DMS153 treated with DMSO at 0.1 percent for 48 hours (cell line): ENCODE measurements around the gene RNF180.

ENCODE experiments used
- DNase-seq: peaks from one replicate; lab custom pipeline; 2025; ENCODE audit not compliant: unreplicated experiment; lab: John Stamatoyannopoulos, UW

Gene RNF180

GRCh38 chr5:64165500-64166200 lies at the start of gene RNF180:
Gene RNF180 (plus strand): TSS chr5:64165843. CDS start chr5:64200808, 34,965 bp downstream.
- DNase-seq: no peak

- no peak for DNase-seq
Measured at GRCh38 chr5:64125521-64125920, 40.1 kb upstream of the RNF180 start.

GRCh38 chr5:64126202-64126741 lies 39.4 kb upstream of the RNF180 start:
- no peak for DNase-seq

- DNase-seq: no peak
Measured at GRCh38 chr5:64140018-64140417, 25.6 kb upstream of the RNF180 start.

GRCh38 chr5:64144425-64145215 lies 21.0 kb upstream of the RNF180 start:
- no peak for DNase-seq

GRCh38 chr5:64145216-64145895 lies 20.3 kb upstream of the RNF180 start:
- DNase-seq: no peak

GRCh38 chr5:64147379-64147778 lies 18.3 kb upstream of the RNF180 start:
- DNase-seq: no peak

GRCh38 chr5:64147849-64148441 lies 17.7 kb upstream of the RNF180 start:
- DNase-seq: no peak

- DNase-seq: no peak
Measured at GRCh38 chr5:64149268-64149667, 16.4 kb upstream of the RNF180 start.

- DNase-seq: no peak
Measured at GRCh38 chr5:64149857-64150521, 15.7 kb upstream of the RNF180 start.

- DNase-seq: no peak
Measured at GRCh38 chr5:64156261-64156660, 9.4 kb upstream of the RNF180 start.

GRCh38 chr5:64158827-64159226 lies 6.8 kb upstream of the RNF180 start:
- DNase-seq: no peak

GRCh38 chr5:64160201-64160600 lies 5.4 kb upstream of the RNF180 start:
- no peak for DNase-seq

GRCh38 chr5:64161420-64161819 lies 4.2 kb upstream of the RNF180 start:
- DNase-seq: no peak

- no peak for DNase-seq
Measured at GRCh38 chr5:64163135-64163534, 2.5 kb upstream of the RNF180 start.

- no peak for DNase-seq
Measured at GRCh38 chr5:64163746-64164145, 1.9 kb upstream of the RNF180 start.

- no peak for DNase-seq
Measured at GRCh38 chr5:64164166-64164565, 1.5 kb upstream of the RNF180 start.

- DNase-seq: no peak
Measured at GRCh38 chr5:64165160-64165499, 513 bp upstream of the RNF180 start.

GRCh38 chr5:64166201-64166959 lies 737 bp downstream of the RNF180 start:
- DNase-seq: no peak

GRCh38 chr5:64176301-64176700 lies 10.7 kb downstream of the RNF180 start:
- no peak for DNase-seq
